Measurements from ENCODE around the gene TTC34. TPM values are rescaled to one million over a fixed set of nuclear protein-coding genes. Genes with fewer than 3 reads are reported as not detected.
"Not testable (repeated sequence)": the region's sequence is repeated elsewhere in the genome, so short reads cannot be mapped to it uniquely, and the experiment has no call there.

The TTC34 gene
- total and polyA plus RNA-seq, 10 of the 15 experiments (the other 5 are each of a cell fraction or from before 2014, with no cell fraction given), result 0.03 to 0.49 (median 0.05) TPM; not detected in 2

GRCh38 chr1:2657124-2657523 is 144.4 kb downstream of the TTC34 start:
- H3K4me3 ChIP-seq; DNase-seq (ENCODE audit: low read depth, low spot score); H3K36me3 ChIP-seq (ENCODE audit: control insufficient read depth in 2 of 2, insufficient read depth in 2 of 2, low read length in 1 of 2); SMC1A ChIA-PET (ENCODE audit: uncharacterized antibody, unreplicated experiment); H3K27me3 ChIP-seq (replicated peaks in 1 of 2; ENCODE audit: control insufficient read depth in 2 of 2, insufficient read depth in 2 of 2, low read length in 1 of 2); POLR2A ChIA-PET; H2AFZ ChIP-seq (ENCODE audit: control insufficient read depth, low read depth, low read length); H3K4me2 ChIP-seq (ENCODE audit: control insufficient read depth, insufficient read depth); H3K27ac ChIP-seq (ENCODE audit: control insufficient read depth, insufficient read depth); intact Hi-C loops (cut with micrococcal nuclease; ENCODE audit: unreplicated experiment); FAIRE-seq; H3K9me3 ChIP-seq (replicated peaks; ENCODE audit: control insufficient read depth, insufficient read depth, low read length); H3K4me1 ChIP-seq (ENCODE audit: control insufficient read depth, insufficient read depth, low read length); H3K9ac ChIP-seq (ENCODE audit: control insufficient read depth, insufficient read depth, low read length); BruUV-seq (replicated peaks); RAD21 ChIA-PET (ENCODE audit: unreplicated experiment); ATAC-seq; in situ Hi-C loops (cut with MboI); CTCF ChIA-PET; H3K79me2 ChIP-seq (ENCODE audit: control insufficient read depth, insufficient read depth, low read length); H4K20me1 ChIP-seq (ENCODE audit: control insufficient read depth, insufficient read depth): not testable (repeated sequence)
- WGBS (ENCODE audit: insufficient coverage, insufficient replicate concordance, low lambda C conversion rate, missing lambda C conversion rate), result 2% methylated on average over 3 of the region's 12 CpGs

GRCh38 chr1:2655598-2656434 is 145.7 kb downstream of the TTC34 start:
- FAIRE-seq; POLR2A ChIA-PET; DNase-seq (ENCODE audit: low read depth, low spot score); H3K36me3 ChIP-seq (ENCODE audit: control insufficient read depth in 2 of 2, insufficient read depth in 2 of 2, low read length in 1 of 2); BruUV-seq (replicated peaks); H2AFZ ChIP-seq (ENCODE audit: control insufficient read depth, low read depth, low read length); H3K9ac ChIP-seq (ENCODE audit: control insufficient read depth, insufficient read depth, low read length); H3K4me3 ChIP-seq; H3K4me2 ChIP-seq (ENCODE audit: control insufficient read depth, insufficient read depth); H3K4me1 ChIP-seq (ENCODE audit: control insufficient read depth, insufficient read depth, low read length); RAD21 ChIA-PET (ENCODE audit: unreplicated experiment); H3K27me3 ChIP-seq (replicated peaks in 1 of 2; ENCODE audit: control insufficient read depth in 2 of 2, insufficient read depth in 2 of 2, low read length in 1 of 2); H3K9me3 ChIP-seq (replicated peaks; ENCODE audit: control insufficient read depth, insufficient read depth, low read length); in situ Hi-C loops (cut with MboI); H3K79me2 ChIP-seq (ENCODE audit: control insufficient read depth, insufficient read depth, low read length); CTCF ChIA-PET; intact Hi-C loops (cut with micrococcal nuclease; ENCODE audit: unreplicated experiment); SMC1A ChIA-PET (ENCODE audit: uncharacterized antibody, unreplicated experiment); H4K20me1 ChIP-seq (ENCODE audit: control insufficient read depth, insufficient read depth); ATAC-seq; H3K27ac ChIP-seq (ENCODE audit: control insufficient read depth, insufficient read depth): not testable (repeated sequence)
- 5% methylated on average over 16 of the region's 16 CpGs for WGBS (ENCODE audit: insufficient coverage, insufficient replicate concordance, low lambda C conversion rate, missing lambda C conversion rate)

- BruUV-seq (replicated peaks); H3K27me3 ChIP-seq (replicated peaks in 1 of 2; ENCODE audit: control insufficient read depth in 2 of 2, insufficient read depth in 2 of 2, low read length in 1 of 2); H3K79me2 ChIP-seq (ENCODE audit: control insufficient read depth, insufficient read depth, low read length); H4K20me1 ChIP-seq (ENCODE audit: control insufficient read depth, insufficient read depth); H3K27ac ChIP-seq (ENCODE audit: control insufficient read depth, insufficient read depth); H3K4me2 ChIP-seq (ENCODE audit: control insufficient read depth, insufficient read depth); H2AFZ ChIP-seq (ENCODE audit: control insufficient read depth, low read depth, low read length); SMC1A ChIA-PET (ENCODE audit: uncharacterized antibody, unreplicated experiment); POLR2A ChIA-PET; in situ Hi-C loops (cut with MboI); RAD21 ChIA-PET (ENCODE audit: unreplicated experiment); H3K36me3 ChIP-seq (ENCODE audit: control insufficient read depth in 2 of 2, insufficient read depth in 2 of 2, low read length in 1 of 2); H3K9ac ChIP-seq (ENCODE audit: control insufficient read depth, insufficient read depth, low read length); FAIRE-seq; H3K4me3 ChIP-seq; intact Hi-C loops (cut with micrococcal nuclease; ENCODE audit: unreplicated experiment); DNase-seq (ENCODE audit: low read depth, low spot score); H3K9me3 ChIP-seq (replicated peaks; ENCODE audit: control insufficient read depth, insufficient read depth, low read length); ATAC-seq; H3K4me1 ChIP-seq (ENCODE audit: control insufficient read depth, insufficient read depth, low read length); CTCF ChIA-PET: not testable (repeated sequence)
- WGBS (ENCODE audit: insufficient coverage, insufficient replicate concordance, low lambda C conversion rate, missing lambda C conversion rate), result 2% methylated on average over 14 of the region's 14 CpGs
These were observed 147.0 kb downstream of the TTC34 start for GRCh38 chr1:2654443-2654948.

GRCh38 chr1:2653741-2654442 is 147.6 kb downstream of the TTC34 start:
- FAIRE-seq; in situ Hi-C loops (cut with MboI); H3K4me1 ChIP-seq (ENCODE audit: control insufficient read depth, insufficient read depth, low read length); H3K9ac ChIP-seq (ENCODE audit: control insufficient read depth, insufficient read depth, low read length); H2AFZ ChIP-seq (ENCODE audit: control insufficient read depth, low read depth, low read length); H3K27ac ChIP-seq (ENCODE audit: control insufficient read depth, insufficient read depth); H3K4me2 ChIP-seq (ENCODE audit: control insufficient read depth, insufficient read depth); DNase-seq (ENCODE audit: low read depth, low spot score); CTCF ChIA-PET; SMC1A ChIA-PET (ENCODE audit: uncharacterized antibody, unreplicated experiment); ATAC-seq; H3K36me3 ChIP-seq (ENCODE audit: control insufficient read depth in 2 of 2, insufficient read depth in 2 of 2, low read length in 1 of 2); H4K20me1 ChIP-seq (ENCODE audit: control insufficient read depth, insufficient read depth); H3K9me3 ChIP-seq (replicated peaks; ENCODE audit: control insufficient read depth, insufficient read depth, low read length); BruUV-seq (replicated peaks); H3K27me3 ChIP-seq (replicated peaks in 1 of 2; ENCODE audit: control insufficient read depth in 2 of 2, insufficient read depth in 2 of 2, low read length in 1 of 2); POLR2A ChIA-PET; RAD21 ChIA-PET (ENCODE audit: unreplicated experiment); H3K79me2 ChIP-seq (ENCODE audit: control insufficient read depth, insufficient read depth, low read length); H3K4me3 ChIP-seq; intact Hi-C loops (cut with micrococcal nuclease; ENCODE audit: unreplicated experiment): not testable (repeated sequence)
- WGBS (ENCODE audit: insufficient coverage, insufficient replicate concordance, low lambda C conversion rate, missing lambda C conversion rate), result 3% methylated on average over 14 of the region's 14 CpGs

Data from GM12878 (cell line).